ENCODE measurements around the gene MIS12. TPM values are rescaled to one million over a fixed set of nuclear protein-coding genes. Genes with fewer than 3 reads are reported as not detected.

MIS12 gene
- total RNA-seq, 6 experiments from 2014 or later = 7.1 to 9.4 (median 8.7) TPM

GRCh38 chr17:5523249-5523648 is 36.9 kb downstream of the MIS12 start:
- ATAC-seq (no peak), DNase-seq (no peak)
- TF ChIP-seq POLR2A (IDR thresholded peaks at IDR 0.05) = no peak
- no peak for TF ChIP-seq CTCF (IDR thresholded peaks at IDR 0.05)
- H3K27ac ChIP-seq = no peak overlapping the region
- 70% methylated on average over 5 of the region's 5 CpGs for WGBS (ENCODE audit: insufficient coverage, low coverage, low lambda C conversion rate, missing lambda C conversion rate)
- H3K9me3 ChIP-seq = no peaks in the 10 kb centered on the region
- no peaks in the 10 kb centered on the region for H3K36me3 ChIP-seq
- H3K27me3 ChIP-seq = no peaks in the 10 kb centered on the region
- H3K4me1 ChIP-seq = no peaks in the 10 kb centered on the region
- intact Hi-C loops (cut with DNase I) = no loop called here
- H3K4me3 ChIP-seq = no peak overlapping the region

DNA sequence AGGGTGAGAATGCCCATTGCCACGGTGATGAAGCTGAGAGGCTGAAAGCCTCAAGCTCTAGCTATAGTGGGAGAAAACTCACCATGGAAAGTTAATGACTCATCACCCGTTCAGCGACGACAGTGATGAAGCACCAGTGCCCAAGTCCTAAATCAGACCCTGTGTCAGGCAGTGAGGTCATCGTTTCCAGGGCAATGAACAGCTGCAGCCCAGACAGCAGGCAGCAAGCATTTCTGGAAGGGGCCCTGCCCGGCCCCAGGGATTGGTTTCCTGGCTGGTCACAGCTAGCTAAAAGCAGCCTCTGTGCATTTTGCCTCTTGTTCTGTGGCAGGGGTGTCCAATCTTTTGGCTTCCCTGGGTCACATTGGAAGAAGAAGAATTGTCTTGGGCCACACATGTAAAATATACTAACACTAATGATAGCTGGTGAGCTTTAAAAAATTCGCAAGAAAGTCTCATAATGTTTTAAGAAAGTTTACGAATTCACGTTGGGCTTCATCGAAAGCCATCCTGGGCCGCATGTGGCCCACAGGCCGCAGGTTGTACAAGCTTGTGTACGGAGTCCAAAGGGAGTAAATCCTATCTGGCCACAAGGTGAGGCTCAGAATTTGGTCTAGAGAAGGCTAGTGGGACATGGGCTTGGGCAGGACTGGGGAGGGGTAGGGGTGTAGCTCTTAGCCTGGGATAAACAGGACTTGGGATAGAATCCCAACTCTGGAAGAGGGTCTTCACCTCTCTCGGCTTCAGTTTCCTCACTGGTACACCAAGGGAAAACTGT is 40.6 kb downstream of the MIS12 start:
- Histone ChIP-seq H3K4me1 (no peaks in the 10 kb centered on the region), H3K4me3 (no peak overlapping the region), H3K36me3 (no peaks in the 10 kb centered on the region), H3K27ac (no peak overlapping the region), H3K9me3 (no peaks in the 10 kb centered on the region), H3K27me3 (no peaks in the 10 kb centered on the region)
- TF ChIP-seq POLR2A (IDR thresholded peaks at IDR 0.05) (no peak), CTCF (IDR thresholded peaks at IDR 0.05) (no peak)
- ATAC-seq (peak in 2 of 4 donors; percentile 26 to 46), DNase-seq (no peak)
- 57% methylated on average over 12 of the region's 14 CpGs for WGBS (ENCODE audit: insufficient coverage, low coverage, low lambda C conversion rate, missing lambda C conversion rate)
- intact Hi-C loops (cut with DNase I) = no loop called here

DNA sequence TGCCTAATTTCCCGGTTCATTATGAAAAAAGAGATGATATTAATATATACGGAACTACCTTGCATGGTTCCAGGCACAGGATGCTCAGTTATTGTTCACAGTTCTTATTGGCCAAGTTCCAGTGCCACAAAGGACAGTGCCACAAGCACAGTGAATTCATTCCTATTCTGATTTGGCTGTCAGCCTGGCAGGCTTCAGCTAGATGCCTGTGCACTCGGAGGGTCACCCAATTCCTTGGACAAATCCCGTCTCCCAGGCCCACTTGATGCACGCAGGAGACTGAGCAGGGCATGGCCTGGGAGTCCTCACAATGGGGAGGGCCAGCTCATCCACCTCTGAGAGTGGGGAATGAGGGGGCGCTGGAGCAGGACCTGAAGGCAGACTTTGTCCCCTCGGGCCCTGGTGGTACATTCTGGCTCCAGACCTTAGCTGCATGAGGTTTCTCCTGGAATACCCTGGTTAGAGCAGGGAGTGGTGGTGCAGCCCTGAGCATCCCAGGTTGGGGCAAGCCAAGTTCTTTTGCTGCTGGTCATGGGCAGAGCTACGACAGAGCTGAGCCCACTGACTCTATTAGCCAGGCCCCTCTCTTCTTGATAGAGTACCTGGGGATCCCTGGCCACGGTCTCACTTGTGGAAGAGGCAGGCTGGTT is 41.4 kb downstream of the MIS12 start:
- TF ChIP-seq CTCF (IDR thresholded peaks at IDR 0.05) (no peak), POLR2A (IDR thresholded peaks at IDR 0.05) (no peak)
- Histone ChIP-seq H3K36me3 (no peaks in the 10 kb centered on the region), H3K4me3 (no peak overlapping the region), H3K9me3 (no peaks in the 10 kb centered on the region), H3K4me1 (no peaks in the 10 kb centered on the region), H3K27me3 (no peaks in the 10 kb centered on the region), H3K27ac (no peak overlapping the region)
- WGBS (ENCODE audit: insufficient coverage, low coverage, low lambda C conversion rate, missing lambda C conversion rate) = 51% methylated on average over 4 of the region's 9 CpGs
- DNase-seq (no peak), ATAC-seq (no peak)
- intact Hi-C loops (cut with DNase I) = no loop called here

DNA sequence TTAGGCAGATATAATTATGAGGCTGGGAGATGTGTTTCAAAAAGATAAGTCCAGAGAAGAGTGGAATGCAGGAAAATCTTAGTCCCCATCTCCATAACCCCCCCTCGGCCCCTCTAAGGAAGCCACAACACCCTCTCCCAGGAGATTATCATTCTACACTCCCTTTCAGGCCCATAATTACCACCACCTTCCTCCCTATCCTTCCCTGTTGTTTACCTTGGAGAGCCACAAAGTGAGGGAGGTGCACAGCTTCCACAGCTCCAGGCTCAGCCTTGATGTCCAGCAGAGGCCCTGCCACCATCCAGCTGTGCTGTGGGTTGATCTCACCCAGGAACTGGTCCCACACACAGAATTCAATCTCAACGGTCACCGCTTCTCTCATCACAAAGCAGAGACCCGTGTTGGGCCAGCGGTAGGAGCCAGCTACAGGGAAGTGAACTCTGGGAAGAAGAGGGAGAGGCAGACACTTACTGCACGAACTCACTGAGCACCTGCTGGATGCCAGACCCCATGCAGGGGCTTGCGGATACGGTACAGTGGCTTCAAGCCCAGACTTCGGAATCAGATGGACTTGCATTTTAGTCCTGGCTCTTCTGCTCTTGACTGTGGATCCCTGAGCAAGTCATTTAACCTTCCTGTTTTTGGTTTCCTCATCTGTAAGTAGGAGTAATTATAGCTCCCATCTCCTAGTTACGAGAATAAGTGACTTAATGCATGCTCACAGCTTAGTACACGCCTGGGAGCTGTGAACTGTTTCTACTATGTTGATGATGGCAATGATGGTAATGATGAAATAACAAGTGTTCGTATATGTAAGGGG is 44.1 kb downstream of the MIS12 start:
- H3K4me3 ChIP-seq = no peak overlapping the region
- H3K27ac ChIP-seq = no peak overlapping the region
- no peaks in the 10 kb centered on the region for H3K9me3 ChIP-seq
- DNase-seq (no peak), ATAC-seq (no peak)
- no peaks in the 10 kb centered on the region for H3K27me3 ChIP-seq
- no peak for TF ChIP-seq POLR2A (IDR thresholded peaks at IDR 0.05)
- TF ChIP-seq CTCF (IDR thresholded peaks at IDR 0.05) = no peak
- H3K4me1 ChIP-seq = no peaks in the 10 kb centered on the region
- WGBS (ENCODE audit: insufficient coverage, low coverage, low lambda C conversion rate, missing lambda C conversion rate) = 69% methylated on average over 11 of the region's 12 CpGs
- intact Hi-C loops (cut with DNase I) = no loop called here
- H3K36me3 ChIP-seq = no peaks in the 10 kb centered on the region
